Erythroblast (primary cell): ENCODE data around the gene ASZ1.

Source experiments
- GATA1 ChIP-seq: IDR thresholded peaks from 2 replicates; pipeline ENCODE4 v1.6.1; 2011; ENCODE audit warnings: low read depth, mild to moderate bottlenecking, control low read depth, low read length, moderate library complexity
- POLR2A ChIP-seq: IDR thresholded peaks from 2 replicates; pipeline ENCODE4 v1.6.1; 2011; ENCODE audit warnings: mild to moderate bottlenecking, low read length

GRCh38 chr7:117403737-117404136 is 23.6 kb downstream of the ASZ1 start:
- TF ChIP-seq POLR2A, result no peak
- TF ChIP-seq GATA1, result no peak
